ENCODE results near the gene GLS.

- TF ChIP-seq CTCF (IDR thresholded peaks at IDR 0.05; ENCODE audit: extremely low read depth in 1 of 2, insufficient read depth in 1 of 2, low read depth in 1 of 2, low read length in 2 of 2) (no peak), POLR2A (IDR thresholded peaks at IDR 0.05; ENCODE audit: low read depth, low read length) (no peak), EZH2 (IDR thresholded peaks at IDR 0.05; ENCODE audit: borderline replicate concordance, low read depth, low read length, severe bottlenecking) (no peak), POLR2AphosphoS5 (IDR thresholded peaks at IDR 0.05; ENCODE audit: insufficient read depth, low read depth, low read length) (no peak), MAX (IDR thresholded peaks at IDR 0.05; ENCODE audit: insufficient read depth, insufficient read length) (no peak), MYC (IDR thresholded peaks at IDR 0.05; ENCODE audit: low read depth, low read length) (no peak), JUN (IDR thresholded peaks at IDR 0.05; ENCODE audit: borderline replicate concordance, insufficient read depth, insufficient read length, low read depth) (no peak)
Measured at GRCh38 chr2:190920085-190920484, 39.5 kb downstream of the GLS start.

Data from endothelial cell of umbilical vein (primary cell).